Nephron progenitor cell (in vitro differentiated cells): ENCODE measurements around the gene SMCP.

Experiments used
- DNase-seq: peaks from one replicate; pipeline ENCODE4 v3.0.0; 2021
- H3K27ac Mint-ChIP-seq: 2 replicates; pipeline ENCODE4 v1.8.0; 2021; ENCODE audit warnings: mild to moderate bottlenecking, moderate library complexity, mixed read lengths
- H3K27me3 Mint-ChIP-seq: 2 replicates; pipeline ENCODE4 v1.8.0; 2021; ENCODE audit warnings: mild to moderate bottlenecking, low read depth, mixed read lengths; ENCODE audit not compliant: poor library complexity
- H3K36me3 Mint-ChIP-seq: 2 replicates; pipeline ENCODE4 v1.8.0; 2021; ENCODE audit warnings: low read depth, mixed read lengths
- H3K4me1 Mint-ChIP-seq: 2 replicates; pipeline ENCODE4 v1.8.0; 2021; ENCODE audit warnings: mixed read lengths
- H3K4me3 Mint-ChIP-seq: 2 replicates; pipeline ENCODE4 v1.8.0; 2021; ENCODE audit warnings: mild to moderate bottlenecking, moderate library complexity, mixed read lengths
- H3K9me3 Mint-ChIP-seq: 2 replicates; pipeline ENCODE4 v1.8.0; 2021; ENCODE audit warnings: mild to moderate bottlenecking, moderate library complexity, mixed read lengths
- CTCF ChIP-seq: fragments of 200-600 bp; sonication (generic); IDR thresholded peaks from 2 replicates; pipeline ENCODE4 v1.5.0; 2021; ENCODE audit warnings: antibody characterized with exemption

SMCP gene

GRCh38 chr1:152932170-152932811 is 54.2 kb downstream of the SMCP start:
- no peaks in the 10 kb centered on the region for H3K36me3 Mint-ChIP-seq

GRCh38 chr1:152933196-152933595 is 55.1 kb downstream of the SMCP start:
- Mint-ChIP-seq H3K36me3 (no peaks in the 10 kb centered on the region), H3K4me1 (no peaks in the 10 kb centered on the region), H3K4me3 (no peak overlapping the region), H3K9me3 (peaks cover 21% of the 10 kb centered on the region), H3K27me3 (peaks cover 9% of the 10 kb centered on the region), H3K27ac (no peak overlapping the region)
- no peak for TF ChIP-seq CTCF
- no peak for DNase-seq

More at GRCh38 chr1:152932170-152932811, 54.2 kb downstream of the SMCP start:
- no peaks in the 10 kb centered on the region for H3K4me1 Mint-ChIP-seq
- TF ChIP-seq CTCF, result no peak
- no peak overlapping the region for H3K27ac Mint-ChIP-seq
- no peak for DNase-seq
- H3K4me3 Mint-ChIP-seq, result no peak overlapping the region
- H3K27me3 Mint-ChIP-seq, result peaks cover 9% of the 10 kb centered on the region
- peaks cover 23% of the 10 kb centered on the region for H3K9me3 Mint-ChIP-seq
